ENCODE results near the gene TMTC1. TPM values are rescaled to one million over a fixed set of nuclear protein-coding genes. Genes with fewer than 3 reads are reported as not detected.
A peak's percentile ranks its signal among the peaks of the same experiment; 100 is the strongest.

Gene TMTC1
- total and polyA plus RNA-seq, 2 of the 8 experiments (the other 6 are each of a cell fraction or from before 2014, with no cell fraction given) = 15.4 to 20.8 TPM

- TF ChIP-seq, protein P1, sequence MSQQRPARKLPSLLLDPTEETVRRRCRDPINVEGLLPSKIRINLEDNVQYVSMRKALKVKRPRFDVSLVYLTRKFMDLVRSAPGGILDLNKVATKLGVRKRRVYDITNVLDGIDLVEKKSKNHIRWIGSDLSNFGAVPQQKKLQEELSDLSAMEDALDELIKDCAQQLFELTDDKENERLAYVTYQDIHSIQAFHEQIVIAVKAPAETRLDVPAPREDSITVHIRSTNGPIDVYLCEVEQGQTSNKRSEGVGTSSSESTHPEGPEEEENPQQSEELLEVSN (IDR thresholded peaks at IDR 0.05) = peak; percentile 93
- TF ChIP-seq CREB1 (IDR thresholded peaks at IDR 0.05) (no peak), USF2 (IDR thresholded peaks at IDR 0.05; ENCODE audit: low read length) (no peak), SP2 (IDR thresholded peaks at IDR 0.05; ENCODE audit: low read length) (no peak), ASH2L (IDR thresholded peaks at IDR 0.05; ENCODE audit: low read length) (no peak), EZH2 (IDR thresholded peaks at IDR 0.05; ENCODE audit: low read depth, low read length, severe bottlenecking) (peak; percentile 23), PHF8 (conservative IDR thresholded peaks at IDR 0.05; ENCODE audit: low read depth, low read length) (0 out of 2 replicates have a peak, but pooled peaks have one; percentile 7), RBBP5 (IDR thresholded peaks at IDR 0.05; ENCODE audit: borderline replicate concordance, low read depth, low read length) (no peak), TAF1 (IDR thresholded peaks at IDR 0.05; ENCODE audit: low read depth, low read length) (peak; percentile 43; the same call in 1 of the 2 replicates), TBP (IDR thresholded peaks at IDR 0.05; ENCODE audit: low read depth, low read length) (peak; percentile 13; the same call in 1 of the 2 replicates), SIRT6 (IDR thresholded peaks at IDR 0.05; ENCODE audit: low read length) (no peak), FOSL1 (IDR thresholded peaks at IDR 0.05; ENCODE audit: insufficient read depth, low read depth, low read length) (no peak), GABPA (IDR thresholded peaks at IDR 0.05; ENCODE audit: borderline replicate concordance, insufficient read depth, low read length) (no peak), ATF3 (IDR thresholded peaks at IDR 0.05; ENCODE audit: insufficient read depth, low read depth, low read length) (no peak), KDM4A (IDR thresholded peaks at IDR 0.05; ENCODE audit: low read depth, low read length, severe bottlenecking) (peak; percentile 81), POU5F1 (IDR thresholded peaks at IDR 0.05; ENCODE audit: low read depth, low read length) (no peak), RFX5 (IDR thresholded peaks at IDR 0.05; ENCODE audit: borderline replicate concordance, low read depth, low read length) (no peak), MAFK (IDR thresholded peaks at IDR 0.05; ENCODE audit: low read depth, low read length) (no peak), TCF12 (IDR thresholded peaks at IDR 0.05; ENCODE audit: low read depth, low read length) (no peak)
- TF ChIP-seq, protein P2, sequence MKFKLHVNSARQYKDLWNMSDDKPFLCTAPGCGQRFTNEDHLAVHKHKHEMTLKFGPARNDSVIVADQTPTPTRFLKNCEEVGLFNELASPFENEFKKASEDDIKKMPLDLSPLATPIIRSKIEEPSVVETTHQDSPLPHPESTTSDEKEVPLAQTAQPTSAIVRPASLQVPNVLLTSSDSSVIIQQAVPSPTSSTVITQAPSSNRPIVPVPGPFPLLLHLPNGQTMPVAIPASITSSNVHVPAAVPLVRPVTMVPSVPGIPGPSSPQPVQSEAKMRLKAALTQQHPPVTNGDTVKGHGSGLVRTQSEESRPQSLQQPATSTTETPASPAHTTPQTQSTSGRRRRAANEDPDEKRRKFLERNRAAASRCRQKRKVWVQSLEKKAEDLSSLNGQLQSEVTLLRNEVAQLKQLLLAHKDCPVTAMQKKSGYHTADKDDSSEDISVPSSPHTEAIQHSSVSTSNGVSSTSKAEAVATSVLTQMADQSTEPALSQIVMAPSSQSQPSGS (IDR thresholded peaks at IDR 0.05; ENCODE audit: low read length) = no peak
These were observed 620 bp downstream of the TMTC1 start (continued) for GRCh38 chr12:29782871-29783772.
